Fibroblast of mammary gland (primary cell): ENCODE data around the gene COL23A1.
"Not testable (repeated sequence)": the region's sequence is repeated elsewhere in the genome, so short reads cannot be mapped to it uniquely, and the experiment has no call there.

Experiments used
- DNase-seq: peaks from one replicate; pipeline ENCODE4 v3.0.0-alpha.2; 2010; ENCODE audit warnings: low read depth
- H3K4me3 ChIP-seq: 2 replicates; pipeline ENCODE4 v1.5.1; 2011; ENCODE audit warnings: low read depth, mild to moderate bottlenecking, low read length, moderate library complexity; ENCODE audit not compliant: control insufficient read depth
- CTCF ChIP-seq: conservative IDR thresholded peaks from 2 replicates; pipeline ENCODE4 v1.5.1; 2011; ENCODE audit warnings: low read depth, low read length, inconsistent platforms; ENCODE audit not compliant: control insufficient read depth, insufficient read depth

Gene COL23A1

GRCh38 chr5:178308541-178309092 is 281.6 kb downstream of the COL23A1 start:
- no peak for DNase-seq
- TF ChIP-seq CTCF = no peak
- no peak overlapping the region for H3K4me3 ChIP-seq

GRCh38 chr5:178307267-178308045 is 282.7 kb downstream of the COL23A1 start:
- TF ChIP-seq CTCF = no peak
- no peak overlapping the region for H3K4me3 ChIP-seq

DNA sequence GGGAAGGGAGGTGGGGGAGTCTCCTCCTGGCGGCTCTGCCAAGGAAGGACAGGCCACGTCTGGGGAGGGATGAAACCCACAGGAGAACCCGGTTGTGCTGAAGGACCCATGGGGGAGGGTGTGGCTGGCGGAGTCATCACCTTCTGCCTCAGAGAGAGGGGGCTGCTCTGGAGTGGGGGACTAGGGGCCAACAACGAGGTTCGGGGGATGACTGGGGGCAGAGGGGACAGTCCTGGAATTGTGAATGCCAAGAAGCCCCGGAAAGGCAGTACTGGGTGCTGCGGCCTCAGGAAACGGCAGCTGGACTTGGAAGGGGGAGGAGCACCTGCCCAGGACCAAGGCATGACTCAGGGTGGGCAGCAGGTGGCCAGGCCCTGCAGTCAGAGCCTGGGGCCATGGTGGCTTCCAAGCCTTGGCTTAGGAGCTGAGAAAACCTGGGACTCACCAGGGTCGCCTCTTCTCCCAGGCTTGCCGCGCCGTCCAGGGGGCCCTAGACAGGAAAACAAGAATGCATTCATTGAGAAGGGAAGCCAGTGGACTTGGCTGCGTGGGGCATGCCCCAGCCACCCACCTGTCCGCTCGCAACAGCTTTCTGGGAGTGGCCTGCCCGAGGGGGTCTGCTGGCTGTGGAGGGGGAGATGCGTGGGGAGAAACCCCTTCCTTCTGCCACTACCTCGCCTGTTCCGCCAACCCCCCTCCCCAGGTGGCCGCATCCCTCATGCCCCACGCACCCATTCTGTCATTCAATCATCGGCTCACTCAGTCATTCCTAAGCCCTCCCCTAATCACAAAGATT is 283.6 kb downstream of the COL23A1 start:
- DNase-seq = no peak
- TF ChIP-seq CTCF = no peak
- H3K4me3 ChIP-seq = no peak overlapping the region

More at GRCh38 chr5:178307267-178308045, 282.7 kb downstream of the COL23A1 start:
- no peak for DNase-seq

- no peak for DNase-seq
- no peak overlapping the region for H3K4me3 ChIP-seq
- no peak for TF ChIP-seq CTCF
These were observed 284.4 kb downstream of the COL23A1 start for GRCh38 chr5:178305801-178306200.

DNA sequence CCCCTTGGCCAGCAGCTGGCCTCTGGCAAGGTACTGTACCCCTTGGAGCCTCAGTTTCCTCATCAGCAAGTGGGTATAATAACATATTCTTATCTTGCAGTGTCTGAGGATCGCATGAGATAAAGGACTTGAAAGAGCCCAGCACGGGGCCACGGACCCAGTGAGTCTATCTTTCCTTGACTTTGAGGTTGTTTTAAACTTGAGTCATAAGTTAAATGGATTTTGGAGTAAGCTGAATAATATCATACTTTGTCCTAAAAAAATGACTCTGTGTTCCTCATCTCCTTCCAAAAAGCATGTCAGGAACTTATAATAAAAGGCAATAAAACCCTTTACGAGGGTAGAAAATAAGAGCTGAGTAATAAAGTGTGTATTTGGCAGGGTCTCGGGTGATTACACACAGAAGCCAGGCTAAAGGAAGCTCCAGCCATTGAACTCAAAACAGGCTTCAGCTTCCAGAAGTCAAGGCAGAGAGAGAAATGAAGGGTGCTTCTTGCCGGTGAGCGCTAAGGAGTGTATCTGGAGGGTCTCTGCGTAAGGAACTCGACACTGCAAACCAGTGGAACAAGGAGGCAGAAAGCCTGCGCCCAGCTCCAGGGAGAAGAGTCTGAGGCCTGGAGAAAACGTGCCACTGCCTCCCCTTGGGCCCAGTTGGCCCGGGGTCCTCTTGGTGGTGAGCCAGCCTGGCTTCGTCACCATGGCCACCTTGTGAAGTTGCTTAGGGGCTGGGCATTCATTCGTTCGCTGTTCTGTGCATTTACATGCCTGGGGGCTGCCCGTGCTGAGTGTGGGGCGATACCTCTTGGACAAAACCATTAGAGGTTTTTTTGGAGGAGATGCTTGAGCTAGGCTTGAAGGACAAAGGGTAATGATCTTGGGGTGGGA is 285.2 kb downstream of the COL23A1 start:
- no peak for DNase-seq
- no peak overlapping the region for H3K4me3 ChIP-seq
- no peak for TF ChIP-seq CTCF

GRCh38 chr5:178304016-178304415 is 286.2 kb downstream of the COL23A1 start:
- H3K4me3 ChIP-seq = no peak overlapping the region
- DNase-seq = no peak
- TF ChIP-seq CTCF = no peak

DNA sequence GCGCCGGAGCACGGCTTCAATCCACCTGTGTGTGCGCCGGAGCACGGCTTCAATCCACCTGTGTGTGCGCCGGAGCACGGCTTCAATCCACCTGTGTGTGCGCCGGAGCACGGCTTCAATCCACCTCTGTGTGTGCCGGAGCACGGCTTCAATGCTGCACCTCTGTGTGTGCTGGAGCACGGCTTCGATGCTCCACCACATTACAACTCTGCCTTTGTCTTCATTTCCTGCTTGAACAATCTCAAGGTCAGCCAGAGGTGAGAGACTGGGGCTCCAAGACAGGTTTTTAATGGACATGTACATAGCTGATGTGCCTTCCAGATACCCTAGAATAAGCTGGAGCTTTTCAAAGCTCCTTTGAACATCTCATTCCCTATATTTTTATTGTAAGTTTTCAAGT is 287.9 kb downstream of the COL23A1 start:
- not testable (repeated sequence) for DNase-seq, H3K4me3 ChIP-seq
